Duodenal mucosa (tissue), 2 donors: ENCODE data around the gene LILRB4.
"Not testable (repeated sequence)": the region's sequence is repeated elsewhere in the genome, so short reads cannot be mapped to it uniquely, and the experiment has no call there.

Experiments
- H3K27ac ChIP-seq: one replicate; pipeline ENCODE4 v1.7.0; 2013; ENCODE audit warnings: low read depth, low read length
- H3K27me3 ChIP-seq, 2 donors: one replicate each; pipeline ENCODE4 v1.7.0; 2013; ENCODE audit warnings: low read length in 2 of 2, control low read depth in 1 of 2; ENCODE audit not compliant: insufficient read depth in 2 of 2, control insufficient read depth in 1 of 2
- H3K36me3 ChIP-seq, 2 donors: one replicate each; pipeline ENCODE4 v1.7.0; 2013; ENCODE audit warnings: low read length in 2 of 2, control low read depth in 1 of 2; ENCODE audit not compliant: insufficient read depth in 2 of 2, control insufficient read depth in 1 of 2
- H3K4me1 ChIP-seq, 2 donors: one replicate each; pipeline ENCODE4 v1.7.0; 2013; ENCODE audit warnings: low read length in 2 of 2, control low read depth in 1 of 2; ENCODE audit not compliant: insufficient read depth in 2 of 2, control insufficient read depth in 1 of 2
- H3K4me3 ChIP-seq, 2 donors: one replicate each; pipeline ENCODE4 v1.7.0; 2013; ENCODE audit warnings: low read length in 2 of 2, low read depth in 1 of 2
- H3K9ac ChIP-seq, 2 donors: one replicate each; pipeline ENCODE4 v1.7.0; 2013; ENCODE audit warnings: low read length in 2 of 2, low read depth in 1 of 2
- H3K9me3 ChIP-seq, 2 donors: one replicate each; pipeline ENCODE4 v1.7.0; 2013; ENCODE audit warnings: low read length in 2 of 2, control low read depth in 1 of 2; ENCODE audit not compliant: control insufficient read depth in 1 of 2

LILRB4 gene

GRCh38 chr19:54630262-54630661 lies 32.5 kb upstream of the LILRB4 start, which contains the start of gene LILRB1:
LILRB1 (plus strand) TSS chr19:54630484; CDS start chr19:54631074, 590 bp downstream.
- H3K4me1 ChIP-seq, H3K27me3 ChIP-seq, H3K36me3 ChIP-seq, H3K9me3 ChIP-seq, H3K9ac ChIP-seq, H3K4me3 ChIP-seq, H3K27ac ChIP-seq: not testable (repeated sequence)

GRCh38 chr19:54630782-54631181 lies 32.0 kb upstream of the LILRB4 start:
- H3K4me3 ChIP-seq = no peak overlapping the region

DNA sequence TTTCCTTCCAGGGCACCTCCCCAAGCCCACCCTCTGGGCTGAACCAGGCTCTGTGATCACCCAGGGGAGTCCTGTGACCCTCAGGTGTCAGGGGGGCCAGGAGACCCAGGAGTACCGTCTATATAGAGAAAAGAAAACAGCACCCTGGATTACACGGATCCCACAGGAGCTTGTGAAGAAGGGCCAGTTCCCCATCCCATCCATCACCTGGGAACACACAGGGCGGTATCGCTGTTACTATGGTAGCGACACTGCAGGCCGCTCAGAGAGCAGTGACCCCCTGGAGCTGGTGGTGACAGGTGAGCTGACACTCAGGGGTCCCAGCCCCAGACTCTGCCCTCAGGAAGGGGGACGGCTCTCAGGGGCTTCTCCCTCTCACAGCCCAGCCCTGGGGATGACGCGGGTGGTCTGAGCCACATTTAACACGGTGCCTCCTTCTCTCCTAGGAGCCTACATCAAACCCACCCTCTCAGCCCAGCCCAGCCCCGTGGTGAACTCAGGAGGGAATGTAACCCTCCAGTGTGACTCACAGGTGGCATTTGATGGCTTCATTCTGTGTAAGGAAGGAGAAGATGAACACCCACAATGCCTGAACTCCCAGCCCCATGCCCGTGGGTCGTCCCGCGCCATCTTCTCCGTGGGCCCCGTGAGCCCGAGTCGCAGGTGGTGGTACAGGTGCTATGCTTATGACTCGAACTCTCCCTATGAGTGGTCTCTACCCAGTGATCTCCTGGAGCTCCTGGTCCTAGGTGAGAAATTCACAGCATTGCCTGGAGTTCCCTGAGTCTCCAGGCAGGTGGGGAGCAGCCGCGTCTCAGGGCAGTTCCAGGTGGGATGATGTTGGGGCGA lies 31.1 kb upstream of the LILRB4 start:
- not testable (repeated sequence) for H3K4me3 ChIP-seq, H3K9ac ChIP-seq, H3K4me1 ChIP-seq, H3K27ac ChIP-seq, H3K36me3 ChIP-seq, H3K9me3 ChIP-seq, H3K27me3 ChIP-seq

More at GRCh38 chr19:54630782-54631181, 32.0 kb upstream of the LILRB4 start:
- Histone ChIP-seq H3K4me1 (no peaks in the 10 kb centered on the region), H3K9ac (no peak overlapping the region), H3K36me3 (no peaks in the 10 kb centered on the region), H3K9me3 (peaks cover 0 to 6% of the 10 kb centered on the region in 2 donors), H3K27me3 (no peaks in the 10 kb centered on the region), H3K27ac (no peak overlapping the region)

- not testable (repeated sequence) for H3K4me3 ChIP-seq, H3K27ac ChIP-seq, H3K4me1 ChIP-seq, H3K36me3 ChIP-seq, H3K27me3 ChIP-seq, H3K9ac ChIP-seq, H3K9me3 ChIP-seq
These were observed 30.3 kb upstream of the LILRB4 start for GRCh38 chr19:54632517-54632916.

DNA sequence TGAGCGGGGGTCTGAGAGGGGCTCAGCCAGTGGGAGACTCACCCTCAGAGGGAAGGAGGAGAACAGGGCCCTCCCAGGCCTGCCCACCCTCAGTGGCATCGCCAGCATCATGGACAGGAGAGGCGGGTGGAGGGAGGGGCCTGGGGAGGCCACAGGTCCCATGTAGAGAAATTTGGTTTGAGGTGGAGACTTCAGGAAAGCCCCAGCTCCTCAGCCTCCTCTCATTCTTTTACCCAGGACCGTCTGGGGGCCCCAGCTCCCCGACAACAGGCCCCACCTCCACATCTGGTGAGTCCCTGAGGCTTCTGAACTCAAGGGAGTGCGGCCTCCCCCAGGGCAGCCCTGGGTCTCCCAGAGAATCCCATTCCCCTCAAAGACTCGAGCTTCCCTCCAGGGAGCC lies 29.4 kb upstream of the LILRB4 start:
- no peaks in the 10 kb centered on the region for H3K27me3 ChIP-seq
- H3K36me3 ChIP-seq = no peaks in the 10 kb centered on the region
- H3K27ac ChIP-seq = no peak overlapping the region
- no peaks in the 10 kb centered on the region for H3K9me3 ChIP-seq
- H3K9ac ChIP-seq = no peak overlapping the region
- H3K4me1 ChIP-seq = no peaks in the 10 kb centered on the region
- H3K4me3 ChIP-seq = no peak overlapping the region

DNA sequence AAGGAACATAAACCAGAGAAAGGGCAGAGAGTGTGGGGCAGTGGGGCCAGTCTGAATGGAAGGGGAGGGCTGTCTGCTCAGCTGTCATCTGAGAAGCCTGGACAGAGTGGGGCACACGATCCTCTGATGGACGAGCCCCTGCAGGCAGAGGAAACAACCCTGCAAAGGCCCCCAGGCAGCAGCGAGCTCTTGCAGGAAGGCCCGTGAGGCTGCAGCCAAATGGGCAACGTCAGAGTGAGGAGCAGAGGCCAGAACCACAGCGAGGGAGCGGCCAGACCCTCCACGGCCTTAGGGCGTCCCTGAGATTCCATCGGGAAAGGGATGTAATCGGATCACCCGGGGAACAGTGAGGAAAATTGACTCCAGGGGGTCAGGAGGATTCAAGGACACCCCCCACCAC lies 26.7 kb upstream of the LILRB4 start:
- H3K27ac ChIP-seq, H3K4me1 ChIP-seq, H3K4me3 ChIP-seq, H3K9ac ChIP-seq, H3K9me3 ChIP-seq, H3K27me3 ChIP-seq, H3K36me3 ChIP-seq: not testable (repeated sequence)

DNA sequence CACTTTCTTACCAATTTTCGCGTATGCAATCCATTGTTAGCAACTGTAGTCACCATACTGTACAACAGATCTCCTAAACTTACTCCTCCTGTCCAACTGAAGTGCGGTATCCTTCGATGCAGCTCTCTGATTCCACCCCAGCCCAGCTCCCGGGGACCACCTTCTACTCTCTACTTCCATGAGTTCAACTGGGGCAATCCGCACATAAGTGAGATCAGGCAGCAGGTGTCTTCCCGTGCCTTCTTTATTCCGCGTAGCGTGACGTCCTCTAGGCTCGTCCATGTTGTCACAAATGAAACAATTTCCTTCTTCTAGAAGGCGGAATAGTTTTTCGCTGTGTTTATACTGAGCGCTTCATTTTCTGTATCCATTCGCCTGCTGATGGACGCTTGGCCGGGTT lies 24.1 kb upstream of the LILRB4 start:
- Histone ChIP-seq H3K4me1 (no peaks in the 10 kb centered on the region), H3K9ac (no peak overlapping the region), H3K27me3 (no peaks in the 10 kb centered on the region), H3K4me3 (no peak overlapping the region), H3K9me3 (no peaks in the 10 kb centered on the region), H3K27ac (no peak overlapping the region), H3K36me3 (no peaks in the 10 kb centered on the region)

GRCh38 chr19:54642953-54643352 lies 19.8 kb upstream of the LILRB4 start:
- not testable (repeated sequence) for H3K9ac ChIP-seq, H3K27ac ChIP-seq, H3K27me3 ChIP-seq, H3K9me3 ChIP-seq, H3K4me3 ChIP-seq, H3K4me1 ChIP-seq, H3K36me3 ChIP-seq

DNA sequence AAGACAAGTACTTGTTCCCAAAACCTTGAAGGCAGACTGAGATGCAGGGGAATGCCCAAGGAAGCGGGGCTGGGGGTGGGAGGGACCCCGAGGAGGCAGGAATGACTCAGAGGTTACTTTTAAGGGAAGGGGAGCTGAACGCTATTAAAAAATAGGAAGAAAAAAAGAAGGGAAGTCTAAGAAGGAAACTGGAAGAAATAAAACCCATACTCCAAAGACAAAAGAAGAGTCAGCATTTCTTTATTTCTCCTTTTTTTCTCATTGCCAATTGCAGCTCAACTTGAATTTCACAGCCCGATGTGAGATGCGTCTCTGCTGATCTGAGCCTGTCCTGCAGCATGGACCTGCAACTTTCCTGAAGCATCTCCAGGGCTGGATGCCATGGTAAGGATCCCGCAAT lies 19.2 kb upstream of the LILRB4 start:
- not testable (repeated sequence) for H3K9ac ChIP-seq, H3K36me3 ChIP-seq, H3K9me3 ChIP-seq, H3K27ac ChIP-seq, H3K27me3 ChIP-seq, H3K4me3 ChIP-seq, H3K4me1 ChIP-seq

GRCh38 chr19:54644056-54644455 lies 18.7 kb upstream of the LILRB4 start:
- Histone ChIP-seq H3K4me3 (no peak overlapping the region), H3K27ac (no peak overlapping the region), H3K27me3 (no peaks in the 10 kb centered on the region), H3K9me3 (no peaks in the 10 kb centered on the region), H3K4me1 (no peaks in the 10 kb centered on the region), H3K36me3 (no peaks in the 10 kb centered on the region), H3K9ac (no peak overlapping the region)
